NCI-H2196 treated with DMSO at 0.1 percent for 48 hours (cell line): Measurements from ENCODE around the gene RDH12.
"Not testable (repeated sequence)": the region's sequence is repeated elsewhere in the genome, so short reads cannot be mapped to it uniquely, and the experiment has no call there.

Experiments
- DNase-seq: peaks from one replicate; lab custom pipeline; 2025; ENCODE audit not compliant: unreplicated experiment; lab: John Stamatoyannopoulos, UW

The RDH12 gene

DNA sequence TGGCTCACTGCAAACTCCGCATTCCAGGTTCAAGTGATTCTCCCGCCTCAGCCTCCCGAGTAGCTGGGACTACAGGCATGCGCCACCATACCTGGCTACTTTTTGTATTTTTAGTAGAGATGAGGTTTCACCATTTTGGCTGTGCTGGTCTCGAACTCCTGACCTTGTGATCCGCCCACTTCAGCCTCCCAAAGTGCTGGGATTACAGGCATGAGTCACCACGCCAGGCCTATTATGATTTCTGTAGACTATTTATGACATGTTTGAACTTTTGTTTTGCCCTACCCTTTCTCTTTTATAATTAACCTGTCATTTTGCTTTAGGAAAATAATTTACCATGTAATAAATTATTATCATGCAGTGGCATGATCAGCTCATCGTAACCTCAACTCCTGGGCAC lies at the start of gene RDH12:
TSS of gene RDH12 (plus strand) at position 395 of the 400 bp plus-strand sequence. CDS start 20,757 bp downstream, outside the sequence.
- not testable (repeated sequence) for DNase-seq

DNA sequence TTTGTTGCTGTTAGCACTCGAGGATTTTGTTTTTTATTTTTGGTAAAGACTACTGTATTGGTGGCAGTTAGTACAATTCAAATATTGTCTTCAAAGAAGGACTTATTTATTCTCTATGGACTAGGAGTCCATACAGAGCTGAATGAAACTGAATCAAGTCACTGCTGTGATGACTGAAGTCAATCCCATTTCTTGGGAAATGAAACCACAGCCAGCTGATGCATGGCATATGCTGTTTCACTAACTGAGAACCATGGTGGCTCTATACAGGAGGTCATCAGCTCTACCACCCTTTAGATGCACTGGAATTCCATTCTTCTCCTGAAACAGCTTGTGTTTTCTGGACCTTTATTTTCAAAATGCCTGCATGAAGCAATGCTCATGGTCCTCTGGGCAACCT lies 49.5 kb upstream of the RDH12 start:
- no peak for DNase-seq

DNA sequence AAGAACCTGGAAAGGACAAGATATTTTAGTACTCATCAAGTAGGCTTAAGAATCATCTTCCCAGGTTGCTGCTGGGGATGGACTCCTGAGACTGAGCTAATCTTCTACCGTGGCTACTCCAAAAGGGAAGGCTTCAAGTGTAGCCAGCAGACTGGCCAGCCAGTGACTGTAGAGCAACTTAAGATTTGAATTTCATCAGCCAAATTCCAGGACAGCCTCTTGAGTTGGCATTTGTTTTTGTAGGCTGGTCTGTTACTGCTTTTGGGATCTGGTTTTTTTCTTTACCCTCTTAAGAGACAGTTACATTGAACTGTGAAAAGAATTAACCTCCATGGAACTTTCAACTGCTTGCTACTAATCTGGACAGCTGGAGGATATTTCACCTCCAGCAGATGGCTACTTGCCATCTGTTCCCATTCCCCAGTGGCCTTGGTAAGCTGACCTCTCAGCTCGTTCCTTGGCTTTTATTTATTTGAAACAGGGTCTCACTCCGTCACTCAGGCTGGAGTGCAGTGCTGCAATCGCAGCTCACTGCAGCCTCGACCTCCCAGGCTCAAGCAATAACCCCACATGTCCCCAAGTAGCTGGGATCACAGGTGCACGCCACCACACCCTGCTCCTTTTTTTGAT lies 47.9 kb upstream of the RDH12 start:
- DNase-seq, result no peak

DNA sequence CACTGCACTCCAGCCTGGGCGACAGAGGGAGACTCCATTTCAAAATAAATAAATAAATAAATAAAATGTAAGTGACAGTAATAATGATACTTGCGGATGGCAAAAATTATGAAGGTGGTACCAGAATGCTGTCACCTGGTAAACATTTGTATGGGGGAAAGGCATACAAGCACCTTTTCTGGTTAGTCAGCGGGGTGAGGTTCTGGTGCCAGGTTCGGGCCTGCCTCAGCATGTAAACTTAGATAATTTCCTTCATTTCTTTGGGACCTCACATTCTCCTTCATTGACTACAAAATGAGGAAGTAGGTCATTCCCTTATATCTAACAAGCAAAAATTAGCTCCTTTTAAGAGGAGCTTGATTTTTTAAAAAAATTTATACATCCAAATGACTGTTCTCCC lies 38.1 kb upstream of the RDH12 start:
- no peak for DNase-seq

DNA sequence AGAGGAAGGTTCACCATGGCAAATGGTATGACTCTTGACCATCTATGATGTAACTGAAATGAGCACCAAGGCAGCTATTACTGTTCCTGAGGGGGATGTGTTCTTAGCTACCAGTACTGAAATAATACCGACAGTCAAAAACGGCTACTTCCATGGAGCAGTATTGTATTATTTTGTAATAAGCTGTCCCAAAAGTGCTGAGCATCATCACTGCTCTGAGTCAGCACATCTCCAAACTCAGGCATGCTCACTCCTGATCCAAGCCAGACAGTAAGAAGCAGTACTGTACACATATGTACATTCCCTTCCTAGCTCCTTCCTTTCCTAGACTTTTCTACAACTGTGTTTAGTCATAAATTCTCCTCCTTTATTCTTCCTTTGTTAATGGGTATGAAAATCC lies 35.8 kb upstream of the RDH12 start:
- no peak for DNase-seq

DNA sequence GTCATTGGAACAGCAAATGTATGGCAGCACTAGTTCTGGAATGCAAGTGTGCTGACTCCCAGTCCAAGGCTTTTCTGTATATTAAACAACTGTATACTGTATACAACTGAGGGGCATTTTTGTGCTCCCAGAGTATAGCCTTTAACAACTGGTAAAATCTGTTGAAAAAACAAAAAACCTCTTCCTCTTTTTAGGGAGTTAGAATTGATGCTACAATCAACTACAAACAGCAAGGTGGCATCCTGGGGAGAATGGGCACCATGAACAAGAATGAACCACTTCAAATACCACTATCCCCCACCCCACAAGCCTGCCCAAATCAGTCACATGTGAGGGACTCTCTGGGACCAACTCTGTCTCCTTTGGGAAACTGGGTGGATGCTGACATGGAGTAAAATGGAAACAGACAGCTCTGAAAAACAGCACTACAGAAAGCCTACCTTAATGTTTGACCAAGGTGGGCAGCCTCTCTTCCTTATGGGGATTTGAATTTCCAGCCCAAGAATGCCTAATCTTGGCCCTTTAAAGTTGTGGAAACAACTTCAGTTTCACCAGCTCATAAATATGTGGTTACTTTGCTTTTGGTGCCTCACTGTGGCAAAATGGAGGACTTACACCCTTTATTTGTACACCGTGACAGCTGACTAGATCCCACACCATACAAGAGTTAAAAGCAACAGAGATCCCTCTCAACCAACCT lies 34.8 kb upstream of the RDH12 start:
- peak; percentile 26 for DNase-seq

DNA sequence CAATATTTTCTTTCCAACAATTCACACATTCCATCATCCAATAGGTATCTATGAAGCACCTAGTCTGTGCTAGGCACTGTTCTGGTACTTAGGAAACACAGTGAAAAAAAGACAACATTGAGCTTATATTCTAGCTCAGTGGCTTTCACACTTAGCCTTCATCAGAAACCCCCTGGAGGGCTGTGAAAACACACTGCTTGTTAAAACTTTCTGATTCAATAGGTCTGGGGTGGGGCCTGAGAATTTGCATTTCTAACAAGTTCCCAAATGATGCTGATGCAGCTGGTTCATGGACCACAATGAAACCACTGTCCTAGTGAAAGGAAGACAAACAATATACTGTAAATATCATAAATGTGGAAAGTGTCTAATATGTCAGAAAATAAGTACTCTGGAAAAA lies 33.1 kb upstream of the RDH12 start:
- no peak for DNase-seq

DNA sequence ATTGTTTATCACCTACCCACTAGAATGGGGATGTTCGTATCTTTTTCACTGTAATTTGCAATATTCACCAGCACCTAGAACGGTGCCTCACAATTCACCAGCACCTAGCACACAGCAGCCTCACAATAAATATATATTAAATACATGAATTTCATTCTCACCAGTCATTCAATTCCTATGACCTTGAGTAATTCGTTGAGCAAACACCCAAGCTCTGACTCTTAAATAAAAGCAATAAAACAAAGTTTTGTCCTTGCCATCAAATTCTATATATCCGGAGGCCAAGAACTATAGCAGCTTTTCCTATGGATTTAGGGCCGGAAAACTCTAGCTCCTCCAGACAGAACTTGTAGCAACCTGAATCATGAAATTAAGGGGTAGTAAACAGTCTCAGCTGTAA lies 28.2 kb upstream of the RDH12 start:
- DNase-seq, result no peak

DNA sequence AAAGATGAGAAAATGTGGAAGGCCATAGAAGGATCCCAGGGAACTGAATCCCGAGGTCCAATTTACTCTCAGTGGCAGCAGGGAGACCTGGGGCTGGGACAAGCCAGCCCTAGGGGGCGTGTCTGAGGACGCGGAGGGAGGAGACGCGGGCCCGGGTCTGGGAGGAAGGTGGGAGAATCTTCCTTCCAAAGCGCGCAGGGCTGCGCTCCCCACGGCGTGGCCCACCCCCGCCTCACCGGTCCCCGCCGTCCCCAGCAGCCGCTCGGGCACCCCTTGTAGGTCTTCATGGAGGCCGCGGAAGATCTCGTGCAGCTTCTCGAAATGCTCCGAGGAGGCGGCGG lies 27.6 kb upstream of the RDH12 start:
- DNase-seq, result peak; percentile 46

DNA sequence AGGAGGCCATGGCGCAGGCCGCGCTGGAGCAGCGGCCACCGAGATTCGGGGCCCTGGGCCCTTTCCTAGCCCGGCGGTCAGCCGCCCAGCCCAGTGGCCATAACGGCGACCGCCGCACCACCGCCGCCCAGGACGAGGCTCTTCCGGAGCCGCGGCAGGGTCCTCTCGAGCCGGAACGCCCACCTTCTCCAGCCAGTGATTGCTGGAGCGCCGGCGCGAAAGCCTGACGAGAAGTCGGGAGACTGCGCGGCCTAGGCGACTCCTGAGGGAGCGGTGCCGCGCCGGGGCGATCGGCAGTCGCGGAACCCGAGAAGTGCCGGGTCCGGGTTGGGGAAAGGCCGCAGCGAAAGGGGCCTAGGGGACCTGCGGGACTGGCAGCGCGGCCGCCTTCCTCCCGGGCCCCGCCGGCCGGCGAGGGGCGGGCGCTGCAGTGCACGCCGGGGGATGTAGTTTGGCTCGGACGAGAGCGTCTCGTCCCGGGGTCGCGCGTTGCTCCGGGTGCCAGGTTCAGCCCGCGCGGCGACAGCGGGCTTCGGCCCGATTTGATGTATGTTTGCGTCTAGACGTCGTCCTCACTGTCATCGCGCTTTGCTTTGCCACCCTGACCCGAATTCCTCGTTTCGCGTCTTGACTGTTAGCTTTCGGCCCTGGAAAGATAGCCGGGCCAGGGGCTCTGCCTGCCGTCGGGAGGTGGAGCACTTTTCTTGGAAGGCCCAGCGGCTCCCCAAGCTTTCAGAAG lies 27.0 kb upstream of the RDH12 start, which contains the start of gene VTI1B:
TSS of gene VTI1B (minus strand) at position 153 of the 739 bp plus-strand sequence. CDS start at position 10, 143 bp downstream.
- peak; percentile 61 for DNase-seq

DNA sequence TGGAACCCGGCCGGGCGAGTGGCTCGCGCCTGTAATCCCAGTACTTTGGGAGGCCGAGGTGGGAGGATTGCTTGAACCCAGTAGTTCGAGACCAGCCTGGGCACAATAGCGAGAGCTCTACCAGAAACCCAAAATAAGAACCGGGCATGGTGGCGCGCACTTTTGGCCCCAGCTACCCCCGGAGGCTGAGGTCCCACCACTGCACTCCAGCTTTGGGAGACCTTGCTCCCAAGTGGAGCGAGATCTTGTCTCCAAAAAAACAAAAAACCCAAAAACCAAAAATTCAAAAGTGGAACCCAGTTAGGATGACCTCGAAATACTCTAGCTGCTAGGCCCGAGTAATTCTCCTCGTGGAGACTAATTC lies 26.5 kb upstream of the RDH12 start:
- no peak for DNase-seq

DNA sequence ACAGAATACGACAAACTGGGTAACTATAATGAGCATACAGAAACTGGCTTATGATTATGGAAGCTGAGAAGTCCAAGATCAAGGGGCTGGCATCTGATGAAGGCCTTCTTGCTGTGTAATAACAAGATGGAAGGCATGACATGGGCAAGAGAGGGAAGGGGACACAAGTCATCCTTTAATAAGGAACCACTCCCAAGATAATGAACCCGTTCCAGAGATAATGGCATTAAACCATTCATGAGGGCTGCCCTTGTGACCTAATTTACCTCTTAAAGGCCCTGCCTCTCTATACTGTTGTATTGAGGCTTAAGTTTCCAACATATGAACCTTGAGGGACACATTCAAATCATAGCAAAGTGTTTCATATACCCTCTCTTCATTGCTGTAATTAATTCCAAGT lies 22.7 kb upstream of the RDH12 start:
- no peak for DNase-seq

DNA sequence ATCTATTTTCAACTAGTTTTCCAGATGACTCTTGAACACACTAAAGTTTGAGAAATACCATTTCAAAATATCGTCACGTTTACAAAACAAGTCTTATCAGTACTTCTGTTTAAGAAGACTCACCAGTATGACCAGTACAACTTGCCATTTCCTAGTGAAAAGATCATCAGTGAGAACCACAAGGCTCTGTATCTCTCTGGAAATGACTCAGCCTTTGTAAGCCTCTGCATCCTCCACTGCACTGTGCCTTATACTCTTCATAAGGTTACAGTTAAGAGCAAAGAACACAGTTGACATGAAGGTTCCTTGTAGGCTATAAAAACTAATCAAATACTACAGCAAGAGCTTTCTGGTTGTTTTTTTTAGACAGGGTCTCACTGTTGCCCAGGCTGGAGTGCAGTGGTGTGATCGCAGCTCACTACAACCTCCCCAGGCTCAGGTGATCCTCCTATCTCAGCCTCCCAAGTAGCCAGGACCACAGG lies 21.5 kb upstream of the RDH12 start:
- no peak for DNase-seq

DNA sequence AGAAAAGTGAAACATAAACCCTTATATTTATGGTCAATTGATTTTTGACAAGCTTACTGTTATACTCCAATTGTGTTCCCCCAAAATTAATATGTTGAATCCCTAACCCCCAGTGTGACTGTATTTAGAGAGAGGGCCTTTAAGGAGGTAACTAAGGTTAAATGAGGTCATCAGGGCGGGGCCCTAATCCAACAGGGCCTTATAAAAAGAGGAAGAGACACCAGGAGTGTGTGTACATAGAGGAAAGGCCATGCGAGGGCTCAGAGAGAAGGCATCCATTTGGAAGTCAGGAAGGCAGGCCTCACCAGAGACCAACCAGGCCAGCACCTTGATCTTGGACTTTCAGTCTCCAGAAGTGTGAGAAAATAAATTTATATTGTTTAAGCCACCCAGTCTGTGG lies 20.7 kb upstream of the RDH12 start:
- no peak for DNase-seq

DNA sequence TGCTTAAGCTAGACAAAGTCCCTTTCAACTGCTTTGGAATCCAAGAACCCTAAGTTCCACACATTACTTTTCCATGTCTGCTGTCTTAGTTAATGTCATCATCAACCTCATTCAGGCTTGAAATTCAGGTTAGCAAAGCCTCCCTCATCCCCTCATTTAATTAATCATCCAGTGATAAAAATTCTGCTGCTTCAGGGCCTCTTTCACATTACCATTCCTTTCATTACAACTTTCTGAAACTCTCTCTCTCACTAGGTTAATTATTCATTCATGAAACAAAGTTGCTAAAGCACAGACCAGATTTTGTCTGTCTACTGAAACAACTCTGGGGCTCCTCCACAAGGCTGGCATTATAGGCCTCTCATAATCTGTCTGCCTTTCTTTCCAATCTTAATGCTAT lies 17.8 kb upstream of the RDH12 start:
- no peak for DNase-seq

DNA sequence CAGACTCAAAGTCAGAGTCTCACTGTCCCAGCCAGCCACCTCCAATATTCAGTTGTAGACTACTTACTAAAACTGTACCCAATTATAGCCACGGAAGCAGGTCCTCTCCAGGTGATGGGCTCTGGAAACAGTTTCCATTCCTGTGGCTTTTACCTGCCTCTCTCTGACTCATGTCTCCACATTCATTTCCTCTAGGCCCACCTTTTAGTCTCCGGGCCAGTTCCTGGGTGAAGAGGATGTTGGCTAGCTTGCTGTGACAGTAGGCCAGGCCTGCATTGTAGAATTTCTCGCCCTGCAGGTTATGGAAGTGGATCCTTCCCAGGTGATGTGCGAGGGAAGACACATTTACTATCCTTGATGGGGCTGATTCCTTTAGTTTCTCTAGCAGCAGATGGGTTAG lies 11.7 kb upstream of the RDH12 start:
- no peak for DNase-seq

DNA sequence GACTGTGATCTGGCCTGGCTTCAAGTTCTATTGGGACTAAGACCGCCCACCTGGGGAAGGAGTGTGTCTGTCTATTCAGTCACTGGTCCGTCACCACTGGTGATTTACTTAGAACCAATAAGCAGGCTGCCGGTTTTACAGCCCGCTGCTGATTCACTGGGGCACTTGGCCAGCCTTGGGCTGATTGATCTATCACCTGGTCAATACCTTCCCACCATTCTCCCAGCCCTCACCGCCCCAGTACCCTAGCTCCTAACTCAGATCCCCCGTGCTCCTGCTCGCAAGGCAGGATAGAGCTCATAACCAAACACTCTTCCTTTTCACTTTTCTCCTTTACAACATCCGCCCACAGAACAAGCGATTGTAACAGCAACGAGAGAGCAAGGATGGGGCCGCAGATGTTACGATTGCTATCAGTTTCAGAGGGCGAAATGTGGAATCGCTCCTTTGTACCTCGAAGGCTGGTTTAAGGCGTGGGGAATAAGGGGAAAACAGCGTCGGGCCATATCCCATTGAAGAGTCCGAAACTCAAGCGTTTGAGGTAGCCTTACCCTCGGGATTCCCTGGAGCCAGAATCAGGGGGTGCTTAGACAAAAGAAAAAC lies 6.8 kb upstream of the RDH12 start:
- DNase-seq, result peak; percentile 77

DNA sequence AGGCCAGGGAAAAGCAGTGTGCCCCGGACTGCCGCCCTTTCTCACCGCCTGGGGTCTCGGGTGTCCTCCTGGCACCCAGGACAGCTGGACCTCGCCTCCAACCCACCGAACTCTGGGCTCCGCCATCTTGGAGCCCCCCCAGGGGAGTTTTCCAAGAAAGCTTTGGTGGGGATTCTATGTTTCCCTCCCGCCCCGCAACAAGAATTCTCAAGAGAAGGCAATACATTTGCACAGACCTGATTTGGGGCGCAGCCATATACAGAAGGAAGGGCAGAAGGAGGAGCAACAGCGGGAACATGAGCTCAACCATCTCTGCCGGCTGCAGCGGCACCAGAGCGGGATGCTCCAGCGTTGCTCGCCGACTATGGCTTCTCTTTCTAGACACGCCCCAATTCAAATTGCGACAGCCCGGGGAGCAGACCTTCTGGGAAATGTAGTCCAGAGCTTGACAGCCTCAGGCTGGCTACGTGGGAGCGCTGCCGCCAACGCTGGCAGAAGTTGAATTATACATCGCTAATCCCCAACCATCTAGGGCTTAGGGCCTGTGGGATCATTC lies 6.2 kb upstream of the RDH12 start, which contains the start of gene RDH11:
TSS of gene RDH11 (minus strand) at position 371 of the 556 bp plus-strand sequence. CDS start at position 310, 61 bp downstream.
- DNase-seq, result peak; percentile 82

DNA sequence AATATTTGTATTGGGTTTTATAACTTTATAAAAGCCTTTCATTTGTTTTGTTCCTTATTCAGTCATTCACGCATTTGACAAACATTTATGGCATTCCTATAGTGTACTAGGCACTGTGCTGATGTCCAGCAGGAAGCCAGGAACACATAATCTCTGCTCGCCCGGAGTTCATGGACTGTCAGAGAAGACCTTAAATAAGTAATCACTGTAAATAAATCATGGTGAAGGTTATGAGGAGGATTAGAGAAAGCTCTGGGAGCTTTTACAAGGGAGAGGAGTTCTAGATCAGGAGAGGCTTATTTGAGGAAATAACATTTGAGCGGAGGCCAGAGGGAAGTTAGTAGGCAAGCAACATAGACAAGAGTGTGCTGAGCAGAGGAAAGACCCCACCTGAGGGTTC lies 4.7 kb upstream of the RDH12 start:
- DNase-seq, result no peak

DNA sequence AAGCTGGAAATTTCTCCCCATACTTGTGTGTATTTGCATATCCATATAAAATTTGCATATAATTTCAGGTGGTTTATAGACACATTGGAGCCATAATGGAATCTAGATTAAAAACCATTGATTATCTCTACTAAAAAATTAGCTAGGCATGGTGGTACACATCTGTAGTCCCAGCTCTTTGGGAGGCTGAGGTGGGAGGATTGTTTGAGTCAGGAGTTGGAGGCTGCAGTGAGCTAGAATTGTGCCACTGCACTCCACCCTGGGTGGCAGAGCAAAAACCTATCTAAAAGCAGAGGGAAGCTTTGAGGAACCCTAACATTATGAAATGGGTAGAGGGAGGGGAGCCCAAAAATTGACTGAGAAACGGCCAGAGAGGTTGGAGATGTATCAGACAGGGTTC lies 3.5 kb upstream of the RDH12 start:
- no peak for DNase-seq

DNA sequence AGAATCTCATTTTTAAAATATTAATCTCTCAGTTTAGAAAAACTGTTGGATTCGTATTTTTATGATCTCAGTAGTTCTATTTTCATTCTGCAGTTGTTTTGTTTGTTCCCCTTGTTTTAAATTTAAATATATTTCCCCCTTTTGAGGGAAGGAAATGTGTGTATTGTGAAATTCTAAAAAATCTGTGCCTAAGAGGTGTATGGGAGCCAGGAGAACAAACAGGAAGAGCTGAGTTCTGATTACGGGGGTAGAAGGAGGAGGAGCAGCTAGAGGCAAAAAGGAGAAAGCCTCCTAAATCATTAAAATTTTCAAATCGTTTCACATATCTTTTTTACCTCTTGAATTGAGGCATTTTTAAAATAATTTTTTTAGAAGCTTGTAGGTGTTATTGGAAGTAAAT lies 2.3 kb downstream of the RDH12 start:
- DNase-seq, result no peak
